NCI-H1092 (cell line): ENCODE results near the gene VPS11.
A peak's percentile ranks its signal among the peaks of the same experiment; 100 is the strongest.
"Not testable (repeated sequence)": the region's sequence is repeated elsewhere in the genome, so short reads cannot be mapped to it uniquely, and the experiment has no call there.

Source experiments
- DNase-seq: peaks from one replicate; lab custom pipeline; 2025; lab: John Stamatoyannopoulos, UW

The VPS11 gene

GRCh38 chr11:119067371-119068222 is at the start of gene VPS11:
Gene VPS11 (plus strand): TSS chr11:119067818. CDS start chr11:119067824, 6 bp downstream.
- DNase-seq: peak; percentile 92

- peak; percentile 97 for DNase-seq
Observed at GRCh38 chr11:119018074-119018938, 49.3 kb upstream of the VPS11 start, which contains the start of the genes RPS25 and TRAPPC4. Gene RPS25 (minus strand): TSS chr11:119018343. CDS start chr11:119018284, 59 bp downstream. Gene TRAPPC4 (plus strand): TSS chr11:119018766. CDS start chr11:119018796, 30 bp downstream.

DNA sequence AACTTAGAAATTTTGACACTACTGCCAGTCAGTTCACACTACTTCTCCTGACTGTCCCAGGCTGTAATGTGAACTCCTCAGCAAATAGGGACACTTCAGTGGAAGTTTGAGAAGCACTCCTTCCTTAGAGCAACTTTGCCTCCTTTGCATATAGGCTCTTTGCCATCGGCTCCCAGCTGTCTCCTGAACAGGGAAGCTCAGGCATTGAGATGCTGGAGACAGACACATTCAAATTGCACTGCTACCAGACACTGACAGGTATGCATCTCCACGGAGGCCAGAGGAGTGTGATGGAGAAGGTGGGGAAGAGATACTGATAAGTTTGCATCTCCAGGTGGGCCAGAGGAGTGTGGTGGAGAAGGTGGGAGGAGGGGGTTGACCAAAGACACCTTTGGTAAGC is 47.6 kb upstream of the VPS11 start:
- DNase-seq: no peak

- no peak for DNase-seq
Observed at GRCh38 chr11:119021631-119022030, 46.0 kb upstream of the VPS11 start.

DNA sequence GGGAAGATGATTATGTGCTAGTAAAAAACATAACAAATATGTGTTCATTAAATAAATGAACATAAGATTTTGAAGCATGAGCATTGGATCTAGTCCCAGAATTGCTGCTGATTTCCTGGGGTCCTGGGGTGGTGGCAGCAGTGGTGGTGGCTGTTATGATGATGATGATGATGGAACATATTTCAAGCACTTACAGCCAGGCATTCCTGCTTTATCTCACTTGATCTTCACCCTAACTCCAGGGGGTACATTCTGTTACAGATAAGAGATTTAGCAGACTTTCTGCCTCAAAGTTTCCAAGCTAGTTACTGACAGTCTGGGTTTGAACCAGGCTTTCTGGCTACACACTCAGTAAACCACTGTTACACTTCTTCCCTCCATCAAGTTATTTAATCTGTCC is 43.9 kb upstream of the VPS11 start:
- no peak for DNase-seq

DNA sequence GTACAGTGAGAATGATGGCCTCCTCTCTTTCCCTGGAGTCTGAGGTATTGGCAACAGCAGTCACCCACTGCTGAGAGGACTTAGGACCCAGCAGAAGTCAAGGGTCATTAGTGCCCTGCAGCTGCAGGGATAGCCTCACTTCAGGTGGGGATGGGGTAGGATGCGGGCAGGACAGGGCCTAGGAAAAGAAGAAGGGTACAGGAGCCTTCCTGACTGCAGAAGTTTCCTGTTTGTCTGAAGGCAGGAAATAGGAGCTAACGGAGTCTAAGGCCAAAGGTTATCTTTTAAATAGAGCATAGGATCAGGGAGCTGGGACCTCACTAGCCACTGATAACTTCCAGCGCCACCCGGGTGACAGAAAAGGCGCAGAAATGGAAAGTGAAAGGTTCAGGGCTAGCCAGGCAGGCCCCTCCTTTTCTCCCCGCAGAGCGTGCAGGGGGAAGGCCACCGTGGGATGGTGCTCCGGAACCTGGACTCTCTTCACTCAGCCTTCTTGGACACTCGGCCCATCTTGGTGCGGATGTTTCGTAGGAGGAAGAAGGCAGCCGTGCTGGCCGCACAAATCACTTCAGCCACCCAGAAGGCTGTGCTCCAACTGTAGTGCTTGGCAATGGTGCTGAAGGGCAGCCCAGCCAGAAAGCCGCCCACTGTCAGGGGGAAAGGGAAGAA is 43.1 kb upstream of the VPS11 start:
- no peak for DNase-seq

DNA sequence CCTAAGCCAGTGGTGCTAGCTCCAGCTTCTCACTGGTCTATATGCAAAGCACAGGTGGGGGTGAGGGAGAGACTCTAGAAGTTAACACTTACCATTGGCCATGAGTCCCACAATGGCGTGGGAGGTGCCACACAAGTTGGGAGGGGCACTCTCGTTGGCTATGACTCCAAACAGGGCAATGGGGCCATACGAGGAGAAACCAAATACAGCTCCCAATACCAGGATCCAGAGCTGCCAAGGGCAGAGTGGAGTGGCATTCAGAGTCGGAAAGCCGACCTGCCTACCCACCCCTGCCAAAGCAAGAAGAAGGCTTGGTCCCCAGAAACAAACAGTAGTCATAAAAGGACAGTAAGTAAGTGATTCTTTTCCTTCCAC is 42.5 kb upstream of the VPS11 start:
- DNase-seq: no peak

DNA sequence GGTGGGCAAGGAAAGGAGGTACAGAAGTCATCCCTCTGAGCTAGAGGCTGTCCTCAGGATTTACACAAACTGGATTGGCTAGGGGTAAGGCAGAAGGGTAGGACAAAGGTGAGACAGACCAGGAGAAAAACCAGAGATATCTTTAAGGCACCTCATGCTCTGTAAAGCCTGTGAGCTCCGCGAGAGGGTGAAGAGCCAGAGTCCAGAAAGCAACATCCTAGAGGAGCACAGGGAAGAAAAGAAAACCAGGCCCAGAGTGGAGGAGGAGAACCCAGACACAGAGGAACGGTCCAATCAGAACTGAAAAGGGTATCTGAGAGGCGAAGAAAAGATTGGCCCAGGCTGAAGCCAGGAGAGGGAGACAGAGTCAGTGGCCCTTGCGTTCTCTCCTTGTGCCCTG is 42.1 kb upstream of the VPS11 start:
- no peak for DNase-seq

DNA sequence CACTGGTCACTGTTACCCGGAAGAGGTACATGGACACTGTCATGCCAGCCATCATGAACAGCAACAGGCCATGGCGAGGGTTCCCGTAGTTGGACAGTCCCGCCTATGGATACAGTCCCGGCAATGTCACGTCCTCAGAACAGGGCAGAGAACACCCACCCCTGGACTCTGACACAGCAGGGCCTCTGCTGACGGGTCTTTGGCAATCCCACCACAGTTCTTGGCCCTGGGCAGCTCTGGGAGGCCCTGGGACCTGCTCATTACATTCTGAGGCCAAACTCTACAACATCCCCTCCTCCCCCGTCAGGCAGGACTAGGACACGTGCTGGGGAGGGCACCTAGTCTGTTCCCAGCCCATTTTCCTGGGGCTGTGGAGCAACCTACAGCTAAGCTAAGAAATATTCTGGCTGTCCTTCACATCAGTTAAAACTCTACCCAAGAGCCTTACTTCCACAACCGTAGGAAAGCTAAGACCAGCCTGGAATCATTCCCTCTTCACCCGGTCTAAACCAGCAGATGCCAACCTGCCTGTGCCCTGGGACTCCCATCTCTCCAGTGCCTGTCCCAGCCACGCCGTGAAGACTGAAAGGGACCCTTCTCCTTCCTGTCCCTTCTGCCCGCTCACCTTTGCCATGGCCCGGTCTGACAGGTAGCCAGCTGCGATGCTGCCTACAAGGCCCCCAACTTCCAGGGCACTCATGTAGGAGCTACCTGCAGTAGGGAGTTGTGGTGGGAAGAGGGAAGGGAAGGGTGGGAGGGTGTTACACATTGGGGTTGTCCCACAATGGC is 41.4 kb upstream of the VPS11 start:
- no peak for DNase-seq

GRCh38 chr11:119026970-119027369 is 40.6 kb upstream of the VPS11 start:
- no peak for DNase-seq

DNA sequence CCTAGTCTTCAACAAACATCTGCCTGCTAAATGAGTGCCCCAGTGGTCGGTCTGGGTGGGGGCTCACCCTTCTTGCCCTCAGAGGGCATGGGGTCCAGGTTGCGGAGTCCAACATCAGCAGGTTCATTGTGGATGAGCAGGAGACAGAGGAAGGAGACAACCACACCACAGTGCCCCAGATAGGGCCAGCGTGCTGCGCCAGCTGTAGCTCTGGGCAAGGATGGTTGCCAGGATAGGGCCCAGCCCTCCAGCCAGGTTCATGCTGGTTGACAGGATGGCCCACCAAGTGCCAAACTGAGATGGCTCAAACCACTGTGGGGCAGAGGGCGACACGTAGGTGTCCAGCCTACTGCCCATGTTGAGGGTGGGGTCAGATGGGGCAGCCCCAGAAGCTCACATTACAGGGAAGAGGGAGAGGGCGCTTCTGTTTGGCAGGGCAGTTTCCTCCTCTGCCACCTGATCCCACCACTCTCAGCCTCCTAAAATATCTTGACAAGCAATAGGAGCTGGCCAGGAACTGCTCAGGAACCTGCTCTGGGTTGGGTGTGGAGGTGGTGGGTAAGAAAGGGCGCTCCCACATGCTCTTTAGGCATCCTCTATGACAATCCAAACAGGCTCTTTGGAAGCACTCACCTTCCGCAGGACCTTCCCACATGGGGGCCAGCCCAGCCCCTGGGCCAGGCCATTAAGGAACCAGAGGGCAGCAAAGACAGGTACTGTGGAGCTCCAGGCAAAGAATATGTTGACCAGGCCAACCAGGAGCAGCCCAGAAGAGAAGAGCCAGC is 39.9 kb upstream of the VPS11 start:
- no peak for DNase-seq

DNA sequence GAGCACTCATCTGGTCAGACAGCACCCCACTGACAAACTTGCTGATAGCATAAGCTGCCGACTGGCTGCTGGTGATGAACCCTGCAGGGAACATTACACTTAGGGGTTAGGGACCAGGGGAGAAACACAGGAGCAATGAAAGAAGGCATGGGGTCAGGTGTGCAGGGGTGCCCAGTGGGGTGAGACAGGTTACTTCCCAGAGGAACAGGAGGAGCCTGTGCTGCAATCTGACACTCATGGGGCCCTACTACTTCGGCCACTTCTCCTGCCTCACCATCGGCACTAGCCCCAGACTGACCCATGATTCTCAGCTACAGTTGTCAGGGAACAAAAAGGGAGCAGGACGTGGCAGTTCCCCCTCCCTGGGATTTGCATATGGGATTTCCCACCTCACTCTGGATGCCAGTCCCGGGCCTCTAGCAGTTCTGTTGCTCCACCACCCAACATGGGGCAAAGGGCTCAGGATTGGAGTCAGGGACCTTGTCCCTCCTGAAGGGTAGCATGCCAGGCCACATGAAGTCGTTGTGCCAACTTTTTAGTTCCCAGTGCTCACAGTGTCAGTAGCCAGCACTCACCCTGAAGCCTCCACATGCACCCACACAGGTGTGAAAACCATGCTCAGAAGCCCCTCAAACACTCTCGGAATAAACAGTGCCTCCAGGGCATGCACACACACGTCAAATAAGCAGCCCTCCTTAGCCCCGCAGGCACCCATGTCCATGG is 39.1 kb upstream of the VPS11 start:
- no peak for DNase-seq

DNA sequence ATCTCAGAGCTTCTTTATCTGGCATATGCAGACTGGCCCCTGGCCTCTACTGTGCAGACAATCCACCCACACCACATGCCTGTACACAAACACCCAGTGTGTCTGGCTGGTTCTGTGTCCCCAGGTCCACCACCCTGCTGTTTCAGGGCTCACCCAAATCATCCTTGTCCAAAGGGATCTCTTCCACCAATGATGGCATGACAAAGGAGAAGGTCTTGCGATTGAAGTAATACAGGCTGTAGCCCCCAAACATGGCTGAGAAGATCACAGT is 38.6 kb upstream of the VPS11 start:
- no peak for DNase-seq

- no peak for DNase-seq
Observed at GRCh38 chr11:119029340-119030028, 38.1 kb upstream of the VPS11 start.

DNA sequence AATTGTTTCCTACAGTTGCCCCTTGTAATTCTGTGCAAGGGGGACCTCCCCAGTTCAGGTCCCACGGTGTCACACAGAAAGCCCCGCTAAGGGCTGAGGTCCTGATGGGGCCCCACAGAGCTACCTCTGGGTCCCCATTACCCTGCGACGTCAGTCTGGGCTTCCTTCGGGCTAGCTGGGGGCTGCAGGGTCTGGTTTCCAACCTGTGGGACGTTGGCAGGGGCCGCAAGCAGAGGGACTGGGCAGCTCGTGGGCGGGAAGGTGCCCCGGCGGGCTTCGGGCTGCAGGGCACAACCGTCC is 37.6 kb upstream of the VPS11 start:
- DNase-seq: no peak

- DNase-seq: peak; percentile 98
Observed at GRCh38 chr11:119030329-119031047, 37.1 kb upstream of the VPS11 start, which contains the start of gene SLC37A4. Gene SLC37A4 (minus strand): TSS chr11:119030877.

DNA sequence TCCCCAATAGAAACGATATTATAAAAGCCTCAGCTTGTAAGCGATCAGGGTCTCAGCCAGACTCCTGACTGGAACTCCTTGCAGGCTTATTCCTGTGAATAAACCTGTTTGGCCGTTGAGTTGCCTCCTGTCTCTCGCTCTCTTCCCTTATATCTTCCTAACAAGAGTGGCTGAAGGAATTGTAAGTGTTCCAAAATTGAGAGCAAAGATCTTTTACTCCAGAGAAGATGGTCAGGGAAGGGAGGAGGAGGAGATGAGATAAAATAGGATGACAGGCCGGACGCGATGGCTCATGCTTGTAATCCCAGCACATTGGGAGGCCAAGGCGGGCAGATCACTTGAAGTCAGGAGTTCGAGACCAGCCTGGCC is 35.7 kb upstream of the VPS11 start:
- no peak for DNase-seq

GRCh38 chr11:119033421-119033820 is 34.2 kb upstream of the VPS11 start:
- DNase-seq: not testable (repeated sequence)

GRCh38 chr11:119034813-119035212 is 32.8 kb upstream of the VPS11 start:
- DNase-seq: no peak
